ENCODE results near the gene MGMT.

Gene MGMT

DNA sequence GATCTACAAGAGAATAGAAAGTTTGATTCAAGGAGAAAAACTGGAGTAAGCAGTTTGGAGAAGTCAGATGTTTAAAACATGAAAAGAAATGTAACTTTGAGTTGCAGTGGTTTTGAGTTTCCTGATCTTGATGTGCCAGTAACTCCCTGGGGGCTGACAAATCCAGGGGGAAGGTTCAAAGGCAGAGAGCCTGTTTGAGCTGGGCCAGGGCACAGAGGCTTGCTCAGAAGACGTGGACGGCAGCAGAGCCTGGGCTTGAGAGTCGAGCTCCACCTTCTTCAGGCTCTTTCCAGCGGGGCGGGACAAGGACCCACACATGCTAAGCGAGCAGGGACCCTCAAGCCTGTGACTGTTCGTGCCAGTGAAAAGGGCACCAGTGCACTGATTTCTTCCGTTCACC, 176.2 kb downstream of the MGMT start:
- TF ChIP-seq, protein P1, sequence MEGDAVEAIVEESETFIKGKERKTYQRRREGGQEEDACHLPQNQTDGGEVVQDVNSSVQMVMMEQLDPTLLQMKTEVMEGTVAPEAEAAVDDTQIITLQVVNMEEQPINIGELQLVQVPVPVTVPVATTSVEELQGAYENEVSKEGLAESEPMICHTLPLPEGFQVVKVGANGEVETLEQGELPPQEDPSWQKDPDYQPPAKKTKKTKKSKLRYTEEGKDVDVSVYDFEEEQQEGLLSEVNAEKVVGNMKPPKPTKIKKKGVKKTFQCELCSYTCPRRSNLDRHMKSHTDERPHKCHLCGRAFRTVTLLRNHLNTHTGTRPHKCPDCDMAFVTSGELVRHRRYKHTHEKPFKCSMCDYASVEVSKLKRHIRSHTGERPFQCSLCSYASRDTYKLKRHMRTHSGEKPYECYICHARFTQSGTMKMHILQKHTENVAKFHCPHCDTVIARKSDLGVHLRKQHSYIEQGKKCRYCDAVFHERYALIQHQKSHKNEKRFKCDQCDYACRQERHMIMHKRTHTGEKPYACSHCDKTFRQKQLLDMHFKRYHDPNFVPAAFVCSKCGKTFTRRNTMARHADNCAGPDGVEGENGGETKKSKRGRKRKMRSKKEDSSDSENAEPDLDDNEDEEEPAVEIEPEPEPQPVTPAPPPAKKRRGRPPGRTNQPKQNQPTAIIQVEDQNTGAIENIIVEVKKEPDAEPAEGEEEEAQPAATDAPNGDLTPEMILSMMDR (IDR thresholded peaks at IDR 0.05; ENCODE audit: control extremely low read depth, extremely low read depth, low read depth, missing control alignments): no peak
- no peak for DNase-seq (ENCODE audit: extremely low spot score)
- CTCF ChIA-PET: no interaction called here
- POLR2A ChIA-PET: no interaction called here

DNA sequence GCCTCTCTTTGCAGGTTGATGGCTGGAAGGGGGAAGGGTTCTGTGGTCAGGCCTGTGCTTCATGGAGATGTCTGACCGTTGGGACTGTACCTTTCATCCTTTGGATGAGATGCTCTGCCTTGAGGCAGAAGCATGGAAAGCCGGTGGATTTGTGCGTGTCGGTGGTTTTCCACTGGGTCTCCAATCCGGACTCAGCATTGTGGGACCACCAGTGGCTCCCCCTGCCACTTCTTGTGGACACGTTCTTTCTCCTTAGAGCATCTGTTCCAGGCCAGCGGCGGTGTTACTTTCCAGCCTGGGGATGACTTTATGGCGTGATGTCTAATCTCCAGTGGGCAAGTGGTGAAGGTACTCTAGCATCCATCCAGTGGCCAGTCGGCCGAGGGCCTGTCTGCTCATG, 178.4 kb downstream of the MGMT start:
- CTCF ChIA-PET: no interaction called here
- TF ChIP-seq, protein P1 (IDR thresholded peaks at IDR 0.05; ENCODE audit: control extremely low read depth, extremely low read depth, low read depth, missing control alignments): no peak
- POLR2A ChIA-PET: no interaction called here
- no peak for DNase-seq (ENCODE audit: extremely low spot score)

DNA sequence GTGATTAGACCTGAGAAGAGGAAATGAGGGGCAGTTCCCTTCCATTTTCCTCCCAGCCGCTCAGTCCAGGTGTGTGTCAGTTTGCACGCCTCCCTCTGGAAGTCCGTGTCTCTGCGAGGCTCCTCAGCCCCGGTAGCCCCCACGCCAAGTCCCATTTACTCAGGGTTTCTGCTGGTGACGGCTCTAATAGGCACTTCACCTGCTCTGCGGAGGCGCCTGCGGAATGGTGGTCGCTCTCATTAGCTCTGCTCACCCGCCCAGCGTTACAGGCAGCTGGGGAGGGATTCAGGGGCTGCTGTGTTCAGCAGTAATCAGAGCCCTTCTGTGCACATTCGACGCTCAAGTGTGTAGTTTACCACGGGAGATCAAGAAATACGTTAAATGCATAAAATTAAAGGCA, 179.9 kb downstream of the MGMT start:
- POLR2A ChIA-PET: no interaction called here
- CTCF ChIA-PET: interaction anchor here (1.4 to 4.1 kb wide), 2 partner anchors 12 to 15 kb away, joined by 3 to 17 read pairs; no protein-coding TSS in a partner anchor

DNA sequence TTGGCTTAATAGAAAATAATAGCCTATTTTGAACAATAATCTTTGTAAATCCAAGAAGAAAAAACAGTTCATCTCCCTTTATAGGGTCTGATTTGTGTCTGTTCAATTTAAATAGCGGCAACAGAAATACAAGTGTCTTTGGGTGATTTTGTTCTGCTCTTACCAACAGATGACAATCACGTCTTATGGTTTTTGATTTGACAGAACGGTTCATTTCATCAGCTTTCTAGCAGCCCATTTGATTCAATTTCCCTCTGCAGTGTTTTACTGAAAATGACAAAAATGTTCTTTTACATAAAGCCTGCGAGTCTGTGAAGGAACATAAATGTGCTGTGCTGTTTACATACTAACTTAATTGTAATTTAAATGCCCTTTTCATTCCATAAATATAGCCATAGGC, 180.5 kb downstream of the MGMT start:
- TF ChIP-seq, protein P1 (IDR thresholded peaks at IDR 0.05; ENCODE audit: control extremely low read depth, extremely low read depth, low read depth, missing control alignments): no peak
- DNase-seq (ENCODE audit: extremely low spot score): no peak
- ChIA-PET POLR2A (no interaction called here), CTCF (interaction anchor here (1.0 to 4.1 kb wide), 3 partner anchors 11 to 15 kb away, joined by 3 to 17 read pairs (median 3); no protein-coding TSS in a partner anchor)

More for the DNA sequence above, 179.9 kb downstream of the MGMT start:
- TF ChIP-seq, protein P1 (IDR thresholded peaks at IDR 0.05; ENCODE audit: control extremely low read depth, extremely low read depth, low read depth, missing control alignments): no peak
- no peak for DNase-seq (ENCODE audit: extremely low spot score)

DNA sequence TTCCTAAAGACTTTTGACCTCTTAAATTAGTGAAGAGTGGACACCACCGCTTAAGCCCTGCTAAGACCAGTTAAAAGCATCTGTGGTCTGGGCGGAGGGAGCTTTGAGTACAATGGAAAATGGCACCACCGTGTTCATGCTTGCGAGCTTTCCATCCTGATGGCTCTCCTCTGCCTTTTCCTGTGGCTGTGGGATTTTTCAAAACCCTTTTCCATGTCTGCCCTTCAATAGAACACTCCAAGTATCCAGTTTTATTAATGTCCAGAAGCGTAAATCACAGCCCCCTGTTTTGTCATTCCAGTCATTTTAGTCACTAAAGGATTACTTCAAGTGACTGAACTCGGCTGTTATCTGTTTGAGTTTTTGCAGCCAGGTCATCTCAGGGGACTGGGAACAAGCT, 181.8 kb downstream of the MGMT start:
- DNase-seq (ENCODE audit: extremely low spot score): no peak
- POLR2A ChIA-PET: no interaction called here
- CTCF ChIA-PET: interaction anchor here (1.0 to 4.1 kb wide), 3 partner anchors 10 to 55 kb away, joined by 3 to 17 read pairs (median 4); no protein-coding TSS in a partner anchor
- TF ChIP-seq, protein P1 (IDR thresholded peaks at IDR 0.05; ENCODE audit: control extremely low read depth, extremely low read depth, low read depth, missing control alignments): no peak

DNA sequence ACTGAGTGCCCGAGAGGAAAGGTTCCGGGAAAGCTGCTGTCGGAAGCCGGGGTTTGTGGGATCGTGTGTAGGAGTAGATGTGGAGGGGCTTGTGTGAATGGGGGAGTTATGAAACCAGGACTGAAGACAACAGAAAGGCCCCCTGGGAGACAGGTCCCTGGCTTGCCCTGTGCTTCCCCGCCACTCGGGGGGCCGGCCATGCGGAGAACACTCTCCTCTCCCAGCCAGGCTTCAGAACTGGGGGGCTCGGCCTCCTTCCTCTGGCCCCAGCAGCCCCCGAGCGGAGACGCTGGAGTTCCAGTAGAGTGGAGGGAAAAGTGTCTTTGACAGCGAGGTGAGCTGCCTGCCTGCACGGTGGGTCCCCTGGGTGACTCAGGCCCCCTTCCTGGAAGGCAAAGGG, 185.0 kb downstream of the MGMT start:
- DNase-seq (ENCODE audit: extremely low spot score): no peak
- ChIA-PET POLR2A (no interaction called here), CTCF (no interaction called here)
- TF ChIP-seq, protein P1 (IDR thresholded peaks at IDR 0.05; ENCODE audit: control extremely low read depth, extremely low read depth, low read depth, missing control alignments): no peak

All from GM10248 (cell line).